ENCODE data around the gene KPNA1. TPM values are rescaled to one million over a fixed set of nuclear protein-coding genes. Genes with fewer than 3 reads are reported as not detected.

Gene KPNA1
- total and polyA plus RNA-seq, 2 of the 13 experiments (the other 11 are each of a cell fraction or from before 2014, with no cell fraction given) = 15.4 to 30.0 TPM

GRCh38 chr3:122391681-122392446 lies 122.9 kb downstream of the KPNA1 start (continued):
- TF ChIP-seq TFDP2 (CRISPR knock-in tag; IDR thresholded peaks at IDR 0.05) (no peak), ATF1 (CRISPR knock-in tag; IDR thresholded peaks at IDR 0.05) (peak; percentile 48; the same call in 1 of the 2 replicates), TBX2 (CRISPR knock-in tag; IDR thresholded peaks at IDR 0.05; ENCODE audit: borderline replicate concordance) (0 out of 2 replicates have a peak, but pooled peaks have one; percentile 34), ZNF317 (CRISPR knock-in tag; IDR thresholded peaks at IDR 0.05) (0 out of 2 replicates have a peak, but pooled peaks have one; percentile 47), CCDC6 (CRISPR knock-in tag; IDR thresholded peaks at IDR 0.05) (no peak), TCF12 (IDR thresholded peaks at IDR 0.05) (no peak), TCF12 (CRISPR knock-in tag; IDR thresholded peaks at IDR 0.05) (no peak), ZNF451 (CRISPR knock-in tag; IDR thresholded peaks at IDR 0.05) (no peak), NKX3-1 (CRISPR knock-in tag; IDR thresholded peaks at IDR 0.05) (peak; percentile 50; the same call in 1 of the 2 replicates), MIER3 (CRISPR knock-in tag; IDR thresholded peaks at IDR 0.05; ENCODE audit: borderline replicate concordance) (no peak), ZNF280D (CRISPR knock-in tag; IDR thresholded peaks at IDR 0.05) (no peak), ZNF160 (CRISPR knock-in tag; IDR thresholded peaks at IDR 0.05) (no peak), NFYB (CRISPR knock-in tag; IDR thresholded peaks at IDR 0.05) (no peak), KLF15 (CRISPR knock-in tag; IDR thresholded peaks at IDR 0.05; ENCODE audit: borderline replicate concordance) (no peak), PHB2 (IDR thresholded peaks at IDR 0.05; ENCODE audit: partially characterized antibody) (no peak), ZNF180 (CRISPR knock-in tag; IDR thresholded peaks at IDR 0.05; ENCODE audit: borderline replicate concordance, low read depth) (no peak), ZNF577 (CRISPR knock-in tag; IDR thresholded peaks at IDR 0.05; ENCODE audit: borderline replicate concordance, low read depth) (no peak), ATAD3A (CRISPR knock-in tag; IDR thresholded peaks at IDR 0.05) (no peak), MBD4 (IDR thresholded peaks at IDR 0.05; ENCODE audit: borderline replicate concordance, low read length) (no peak), HHEX (CRISPR knock-in tag; IDR thresholded peaks at IDR 0.05) (no peak), RFX1 (IDR thresholded peaks at IDR 0.05) (no peak), EP300 (IDR thresholded peaks at IDR 0.05; ENCODE audit: low read depth in 2 of 2, low read length in 2 of 2) (peak in 1 of 2 experiments; percentile 78; a peak in 2 of 4 replicates), EP300 (CRISPR knock-in tag; IDR thresholded peaks at IDR 0.05; ENCODE audit: borderline replicate concordance) (no peak; the same call in 1 of the 2 replicates)
- TF ChIP-seq, protein P1, sequence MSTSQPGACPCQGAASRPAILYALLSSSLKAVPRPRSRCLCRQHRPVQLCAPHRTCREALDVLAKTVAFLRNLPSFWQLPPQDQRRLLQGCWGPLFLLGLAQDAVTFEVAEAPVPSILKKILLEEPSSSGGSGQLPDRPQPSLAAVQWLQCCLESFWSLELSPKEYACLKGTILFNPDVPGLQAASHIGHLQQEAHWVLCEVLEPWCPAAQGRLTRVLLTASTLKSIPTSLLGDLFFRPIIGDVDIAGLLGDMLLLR (CRISPR knock-in tag; IDR thresholded peaks at IDR 0.05) = no peak
- TF ChIP-seq, protein P2, sequence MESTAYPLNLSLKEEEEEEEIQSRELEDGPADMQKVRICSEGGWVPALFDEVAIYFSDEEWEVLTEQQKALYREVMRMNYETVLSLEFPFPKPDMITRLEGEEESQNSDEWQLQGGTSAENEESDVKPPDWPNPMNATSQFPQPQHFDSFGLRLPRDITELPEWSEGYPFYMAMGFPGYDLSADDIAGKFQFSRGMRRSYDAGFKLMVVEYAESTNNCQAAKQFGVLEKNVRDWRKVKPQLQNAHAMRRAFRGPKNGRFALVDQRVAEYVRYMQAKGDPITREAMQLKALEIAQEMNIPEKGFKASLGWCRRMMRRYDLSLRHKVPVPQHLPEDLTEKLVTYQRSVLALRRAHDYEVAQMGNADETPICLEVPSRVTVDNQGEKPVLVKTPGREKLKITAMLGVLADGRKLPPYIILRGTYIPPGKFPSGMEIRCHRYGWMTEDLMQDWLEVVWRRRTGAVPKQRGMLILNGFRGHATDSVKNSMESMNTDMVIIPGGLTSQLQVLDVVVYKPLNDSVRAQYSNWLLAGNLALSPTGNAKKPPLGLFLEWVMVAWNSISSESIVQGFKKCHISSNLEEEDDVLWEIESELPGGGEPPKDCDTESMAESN (CRISPR knock-in tag; conservative IDR thresholded peaks at IDR 0.05) = 0 out of 2 replicates have a peak, but pooled peaks have one; percentile 50

Data from HepG2 (cell line).